K562 (cell line): ENCODE data around the gene ENO2. TPM values are rescaled to one million over a fixed set of nuclear protein-coding genes. Genes with fewer than 3 reads are reported as not detected.

Experiments
- ARNT ChIP-seq, 2 experiments: fragments of 450-650 bp; IDR thresholded peaks; 2 replicates each; pipeline ENCODE4 v1.6.1; 2016; ENCODE audit warnings: mild to moderate bottlenecking in 1 of 2
- BACH1 ChIP-seq: fragments of 200-800 bp; sonication (Bioruptor generic); IDR thresholded peaks from 2 replicates; pipeline ENCODE4 v1.6.1; 2016; ENCODE audit warnings: missing genetic modification characterization, missing compliant biosample characterization
- HDAC1 ChIP-seq, 2 experiments: fragments of 450-650 bp; IDR thresholded peaks; 2 replicates each; pipeline ENCODE4 v1.6.1; 2016 to 2017; ENCODE audit warnings: inconsistent platforms in 1 of 2, mild to moderate bottlenecking in 1 of 2, moderate library complexity in 1 of 2
- PCBP2 ChIP-seq: fragments of 200-400 bp; formaldehyde crosslinking; IDR thresholded peaks from 2 replicates; pipeline ENCODE4 v1.6.1; 2018; ENCODE audit warnings: low read length, low read depth, mild to moderate bottlenecking, moderate library complexity; ENCODE audit not compliant: poor library complexity, severe bottlenecking
- POLR3A ChIP-seq: IDR thresholded peaks from 2 replicates; pipeline ENCODE4 v1.6.1; 2011; ENCODE audit warnings: borderline replicate concordance, mild to moderate bottlenecking, moderate library complexity; ENCODE audit not compliant: insufficient read length, insufficient read depth; ENCODE audit errors: extremely low read depth
- TAF9B ChIP-seq: fragments of 450-650 bp; IDR thresholded peaks from 2 replicates; pipeline ENCODE4 v1.6.1; 2018; ENCODE audit warnings: mild to moderate bottlenecking; ENCODE audit not compliant: partially characterized antibody
- ZNF143 ChIP-seq: sonication (generic); formaldehyde crosslinking; IDR thresholded peaks from 2 replicates; pipeline ENCODE4 v1.9.0; 2022; ENCODE audit warnings: mild to moderate bottlenecking, missing genetic modification reagents
- ZNF41 ChIP-seq: fragments of 250-450 bp; sonication (Bioruptor Pico); conservative IDR thresholded peaks from 2 replicates; pipeline ENCODE4 v1.4.0; 2020; ENCODE audit warnings: mild to moderate bottlenecking
- ZNF583 ChIP-seq: fragments of 250-450 bp; sonication (Bioruptor Pico); IDR thresholded peaks from 2 replicates; pipeline ENCODE4 v1.4.0; 2020
- ZNF785 ChIP-seq: fragments of 250-450 bp; sonication (Bioruptor Pico); IDR thresholded peaks from 2 replicates; pipeline ENCODE4 v1.4.0; 2020; ENCODE audit warnings: mild to moderate bottlenecking
- ZNF830 ChIP-seq: fragments of 250-450 bp; sonication (Bioruptor Pico); IDR thresholded peaks from 2 replicates; pipeline ENCODE4 v1.5.0; 2021; ENCODE audit warnings: mild to moderate bottlenecking
- polyA plus RNA-seq, 8 experiments: library from polyadenylated mRNA; depleted of rRNA in 4 of 8; stranded (reverse) in 5 of 8; unstranded in 3 of 8; fragments of >200 nt; fragmentation: Nextera tagmentation in 2 of 8; fragmentation: Illumina TruSeq in 1 of 8; extraction: Ambion mirVana in 2 of 8; extraction: Trizol in 1 of 8; gene quantifications; 2 replicates each; pipeline versions ENCODE4 v1.2.1 to v1.2.3, GENCODE V29; 2011 to 2014; ENCODE audit warnings: inconsistent platforms in 1 of 8, missing spikeins in 1 of 8
- total RNA-seq, 7 experiments: library from RNA; depleted of rRNA in 6 of 7; stranded (reverse); fragments of >200 nt in 6 of 7; fragmentation: Illumina TruSeq in 2 of 7; extraction: Trizol in 2 of 7; gene quantifications; 2 replicates each; pipeline versions ENCODE4 v1.2.1 to v1.2.3, GENCODE V29; 2011 to 2021; ENCODE audit warnings: low replicate concordance in 1 of 7
- TF ChIP-seq, protein P1 (sequence below): sonication (generic); formaldehyde crosslinking; IDR thresholded peaks from 2 replicates; pipeline ENCODE4 v1.8.0; 2022; ENCODE audit warnings: missing genetic modification reagents, mild to moderate bottlenecking, borderline replicate concordance
- TF ChIP-seq, protein P2 (sequence below): fragments of 150-350 bp; conservative IDR thresholded peaks from 2 replicates; pipeline ENCODE4 v1.6.1; 2014; ENCODE audit warnings: low read length
- TF ChIP-seq, protein P3 (sequence below): fragments of 450-650 bp; formaldehyde crosslinking; IDR thresholded peaks from 2 replicates; pipeline ENCODE4 v1.4.0; 2020; ENCODE audit warnings: mild to moderate bottlenecking
- TF ChIP-seq, protein P4 (sequence below): fragments of 450-650 bp; formaldehyde crosslinking; conservative IDR thresholded peaks from 2 replicates; pipeline ENCODE4 v1.4.0; 2022; ENCODE audit warnings: mild to moderate bottlenecking, missing genetic modification characterization
- TF ChIP-seq, protein P5 (sequence below): fragments of 450-650 bp; formaldehyde crosslinking; IDR thresholded peaks from 2 replicates; pipeline ENCODE4 v1.4.0; 2020; ENCODE audit warnings: mild to moderate bottlenecking, moderate library complexity
- TF ChIP-seq, protein P6 (sequence below): fragments of 450-650 bp; formaldehyde crosslinking; IDR thresholded peaks from 2 replicates; pipeline ENCODE4 v1.4.0; 2022; ENCODE audit warnings: mild to moderate bottlenecking, moderate library complexity

ENO2 gene
- total and polyA plus RNA-seq, 9 of the 15 experiments (the other 6 are each of a cell fraction or from before 2014, with no cell fraction given): 10.9 to 43.3 (median 21.0) TPM

DNA sequence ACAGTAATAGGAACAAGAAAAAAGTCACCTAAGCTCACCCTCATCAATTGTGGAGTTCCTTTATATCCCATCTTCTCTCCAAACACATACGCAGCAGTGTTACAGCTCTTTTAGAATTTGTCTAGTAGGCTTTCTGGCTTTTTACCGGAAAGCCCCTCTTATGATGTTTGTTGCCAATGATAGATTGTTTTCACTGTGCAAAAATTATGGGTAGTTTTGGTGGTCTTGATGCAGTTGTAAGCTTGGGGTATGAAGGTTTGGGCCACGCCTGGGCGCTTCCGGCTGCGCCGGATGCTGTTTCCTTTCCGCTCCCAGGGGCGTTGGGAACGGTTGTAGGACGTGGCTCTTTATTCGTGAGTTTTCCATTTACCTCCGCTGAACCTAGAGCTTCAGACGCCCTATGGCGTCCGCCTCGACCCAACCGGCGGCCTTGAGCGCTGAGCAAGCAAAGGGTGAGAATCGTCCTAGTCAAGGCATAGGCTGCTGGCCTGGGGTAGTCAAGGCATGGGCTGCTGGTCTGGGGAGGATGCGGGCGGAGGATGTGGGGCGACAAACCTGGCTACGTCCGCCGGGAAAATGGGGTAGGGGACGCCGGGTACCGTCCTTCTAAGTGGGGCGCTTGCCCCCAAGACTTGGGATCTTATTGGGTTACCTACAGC lies 29.5 kb downstream of the ENO2 start, which contains the start of the genes C12orf57 and RNU7-1 (continued):
- TF ChIP-seq BACH1 (tag) (no peak), POLR3A (no peak), PCBP2 (no peak), HDAC1 (IDR thresholded peaks at IDR 0.05) (no peak), ZNF785 (CRISPR knock-in tag) (no peak), ZNF41 (CRISPR knock-in tag) (peak; percentile 89), ZNF830 (CRISPR knock-in tag) (peak; percentile 99), ZNF143 (no peak), TAF9B (peak; percentile 93), ZNF583 (CRISPR knock-in tag) (no peak), ARNT (IDR thresholded peaks at IDR 0.05) (peak; percentile 74 to 84; a peak in 3 of 4 replicates)
- TF ChIP-seq, protein P1, sequence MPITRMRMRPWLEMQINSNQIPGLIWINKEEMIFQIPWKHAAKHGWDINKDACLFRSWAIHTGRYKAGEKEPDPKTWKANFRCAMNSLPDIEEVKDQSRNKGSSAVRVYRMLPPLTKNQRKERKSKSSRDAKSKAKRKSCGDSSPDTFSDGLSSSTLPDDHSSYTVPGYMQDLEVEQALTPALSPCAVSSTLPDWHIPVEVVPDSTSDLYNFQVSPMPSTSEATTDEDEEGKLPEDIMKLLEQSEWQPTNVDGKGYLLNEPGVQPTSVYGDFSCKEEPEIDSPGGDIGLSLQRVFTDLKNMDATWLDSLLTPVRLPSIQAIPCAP (CRISPR knock-in tag): peak; percentile 59; the same call in 1 of the 2 replicates
- TF ChIP-seq, protein P2, sequence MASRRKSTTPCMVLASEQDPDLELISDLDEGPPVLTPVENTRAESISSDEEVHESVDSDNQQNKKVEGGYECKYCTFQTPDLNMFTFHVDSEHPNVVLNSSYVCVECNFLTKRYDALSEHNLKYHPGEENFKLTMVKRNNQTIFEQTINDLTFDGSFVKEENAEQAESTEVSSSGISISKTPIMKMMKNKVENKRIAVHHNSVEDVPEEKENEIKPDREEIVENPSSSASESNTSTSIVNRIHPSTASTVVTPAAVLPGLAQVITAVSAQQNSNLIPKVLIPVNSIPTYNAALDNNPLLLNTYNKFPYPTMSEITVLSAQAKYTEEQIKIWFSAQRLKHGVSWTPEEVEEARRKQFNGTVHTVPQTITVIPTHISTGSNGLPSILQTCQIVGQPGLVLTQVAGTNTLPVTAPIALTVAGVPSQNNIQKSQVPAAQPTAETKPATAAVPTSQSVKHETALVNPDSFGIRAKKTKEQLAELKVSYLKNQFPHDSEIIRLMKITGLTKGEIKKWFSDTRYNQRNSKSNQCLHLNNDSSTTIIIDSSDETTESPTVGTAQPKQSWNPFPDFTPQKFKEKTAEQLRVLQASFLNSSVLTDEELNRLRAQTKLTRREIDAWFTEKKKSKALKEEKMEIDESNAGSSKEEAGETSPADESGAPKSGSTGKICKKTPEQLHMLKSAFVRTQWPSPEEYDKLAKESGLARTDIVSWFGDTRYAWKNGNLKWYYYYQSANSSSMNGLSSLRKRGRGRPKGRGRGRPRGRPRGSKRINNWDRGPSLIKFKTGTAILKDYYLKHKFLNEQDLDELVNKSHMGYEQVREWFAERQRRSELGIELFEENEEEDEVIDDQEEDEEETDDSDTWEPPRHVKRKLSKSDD: 0 out of 2 replicates have a peak, but pooled peaks have one; percentile 44
- TF ChIP-seq, protein P3, sequence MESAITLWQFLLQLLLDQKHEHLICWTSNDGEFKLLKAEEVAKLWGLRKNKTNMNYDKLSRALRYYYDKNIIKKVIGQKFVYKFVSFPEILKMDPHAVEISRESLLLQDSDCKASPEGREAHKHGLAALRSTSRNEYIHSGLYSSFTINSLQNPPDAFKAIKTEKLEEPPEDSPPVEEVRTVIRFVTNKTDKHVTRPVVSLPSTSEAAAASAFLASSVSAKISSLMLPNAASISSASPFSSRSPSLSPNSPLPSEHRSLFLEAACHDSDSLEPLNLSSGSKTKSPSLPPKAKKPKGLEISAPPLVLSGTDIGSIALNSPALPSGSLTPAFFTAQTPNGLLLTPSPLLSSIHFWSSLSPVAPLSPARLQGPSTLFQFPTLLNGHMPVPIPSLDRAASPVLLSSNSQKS (CRISPR knock-in tag): peak; percentile 93
- TF ChIP-seq, protein P4, sequence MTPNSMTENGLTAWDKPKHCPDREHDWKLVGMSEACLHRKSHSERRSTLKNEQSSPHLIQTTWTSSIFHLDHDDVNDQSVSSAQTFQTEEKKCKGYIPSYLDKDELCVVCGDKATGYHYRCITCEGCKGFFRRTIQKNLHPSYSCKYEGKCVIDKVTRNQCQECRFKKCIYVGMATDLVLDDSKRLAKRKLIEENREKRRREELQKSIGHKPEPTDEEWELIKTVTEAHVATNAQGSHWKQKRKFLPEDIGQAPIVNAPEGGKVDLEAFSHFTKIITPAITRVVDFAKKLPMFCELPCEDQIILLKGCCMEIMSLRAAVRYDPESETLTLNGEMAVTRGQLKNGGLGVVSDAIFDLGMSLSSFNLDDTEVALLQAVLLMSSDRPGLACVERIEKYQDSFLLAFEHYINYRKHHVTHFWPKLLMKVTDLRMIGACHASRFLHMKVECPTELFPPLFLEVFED (CRISPR knock-in tag): peak; percentile 99
- TF ChIP-seq, protein P5, sequence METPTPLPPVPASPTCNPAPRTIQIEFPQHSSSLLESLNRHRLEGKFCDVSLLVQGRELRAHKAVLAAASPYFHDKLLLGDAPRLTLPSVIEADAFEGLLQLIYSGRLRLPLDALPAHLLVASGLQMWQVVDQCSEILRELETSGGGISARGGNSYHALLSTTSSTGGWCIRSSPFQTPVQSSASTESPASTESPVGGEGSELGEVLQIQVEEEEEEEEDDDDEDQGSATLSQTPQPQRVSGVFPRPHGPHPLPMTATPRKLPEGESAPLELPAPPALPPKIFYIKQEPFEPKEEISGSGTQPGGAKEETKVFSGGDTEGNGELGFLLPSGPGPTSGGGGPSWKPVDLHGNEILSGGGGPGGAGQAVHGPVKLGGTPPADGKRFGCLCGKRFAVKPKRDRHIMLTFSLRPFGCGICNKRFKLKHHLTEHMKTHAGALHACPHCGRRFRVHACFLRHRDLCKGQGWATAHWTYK (CRISPR knock-in tag): peak; percentile 98
- TF ChIP-seq, protein P6, sequence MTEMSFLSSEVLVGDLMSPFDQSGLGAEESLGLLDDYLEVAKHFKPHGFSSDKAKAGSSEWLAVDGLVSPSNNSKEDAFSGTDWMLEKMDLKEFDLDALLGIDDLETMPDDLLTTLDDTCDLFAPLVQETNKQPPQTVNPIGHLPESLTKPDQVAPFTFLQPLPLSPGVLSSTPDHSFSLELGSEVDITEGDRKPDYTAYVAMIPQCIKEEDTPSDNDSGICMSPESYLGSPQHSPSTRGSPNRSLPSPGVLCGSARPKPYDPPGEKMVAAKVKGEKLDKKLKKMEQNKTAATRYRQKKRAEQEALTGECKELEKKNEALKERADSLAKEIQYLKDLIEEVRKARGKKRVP (CRISPR knock-in tag): peak; percentile 93
